Esophagus muscularis mucosa (tissue), 3 donors: ENCODE results near the gene SIGLEC8.

Experiments used
- CTCF ChIP-seq, 3 experiments: fragments of 200-600 bp in 2 of 3; fragments of 450-650 bp in 1 of 3; sonication (generic) in 2 of 3; IDR thresholded peaks; one replicate each; pipeline ENCODE4 v1.5.1; 2017 to 2019; ENCODE audit warnings: antibody characterized with exemption in 3 of 3, mild to moderate bottlenecking in 2 of 3, moderate library complexity in 1 of 3
- EP300 ChIP-seq: sonication (generic); formaldehyde crosslinking; IDR thresholded peaks from one replicate; pipeline ENCODE4 v1.6.1; 2017; ENCODE audit warnings: antibody characterized with exemption

DNA sequence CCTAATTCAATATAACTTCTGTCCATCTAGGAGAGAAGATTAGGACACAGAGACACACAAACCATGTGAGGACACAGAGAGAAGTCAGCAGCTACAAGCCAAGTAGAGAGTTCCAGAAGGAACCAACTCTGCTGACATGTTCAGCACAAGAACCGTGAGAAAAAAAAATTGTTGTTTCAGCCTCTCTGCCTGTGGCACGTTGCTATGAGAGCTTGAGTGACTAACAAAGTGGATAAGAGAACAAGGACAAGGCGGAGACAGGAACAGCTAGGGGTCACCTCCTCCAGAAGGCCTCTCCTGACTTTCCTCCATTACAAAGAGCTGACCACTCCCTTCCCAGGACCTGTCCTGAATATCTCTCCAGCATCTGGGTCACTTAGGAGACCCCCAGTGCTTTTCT is 48.9 kb upstream of the SIGLEC8 start:
- TF ChIP-seq CTCF (IDR thresholded peaks at IDR 0.05) (no peak), EP300 (no peak)
